Liver (tissue), 3 donors: ENCODE data around the gene ACKR2.

Experiments used
- GABPA ChIP-seq, 2 donors: IDR thresholded peaks in 1 of 2; conservative IDR thresholded peaks in 1 of 2; 2 replicates each; pipeline ENCODE4 v1.6.1; 2016; ENCODE audit warnings: antibody characterized with exemption in 2 of 2, mild to moderate bottlenecking in 1 of 2, moderate library complexity in 1 of 2
- RXRA ChIP-seq, 2 donors: IDR thresholded peaks; 2 replicates each; pipeline ENCODE4 v1.6.1; 2017 to 2018; ENCODE audit warnings: antibody characterized with exemption in 2 of 2, mild to moderate bottlenecking in 1 of 2
- SP1 ChIP-seq: IDR thresholded peaks from 2 replicates; pipeline ENCODE4 v1.6.1; 2018; ENCODE audit warnings: antibody characterized with exemption, mild to moderate bottlenecking
- TF ChIP-seq, protein P1 (sequence below): fragments of 150-350 bp; IDR thresholded peaks from 2 replicates; pipeline ENCODE4 v1.5.1; 2017; ENCODE audit warnings: improper control_type of control experiment, low read depth, low read length; ENCODE audit not compliant: missing input control
- TF ChIP-seq, protein P2 (sequence below): IDR thresholded peaks from 2 replicates; pipeline ENCODE4 v1.6.1; 2016; ENCODE audit warnings: antibody characterized with exemption
- TF ChIP-seq, protein P3 (sequence below): IDR thresholded peaks from 2 replicates; pipeline ENCODE4 v1.6.1; 2016; ENCODE audit warnings: antibody characterized with exemption
- donor health status: healthy.
- donor health status: healthy.

DNA sequence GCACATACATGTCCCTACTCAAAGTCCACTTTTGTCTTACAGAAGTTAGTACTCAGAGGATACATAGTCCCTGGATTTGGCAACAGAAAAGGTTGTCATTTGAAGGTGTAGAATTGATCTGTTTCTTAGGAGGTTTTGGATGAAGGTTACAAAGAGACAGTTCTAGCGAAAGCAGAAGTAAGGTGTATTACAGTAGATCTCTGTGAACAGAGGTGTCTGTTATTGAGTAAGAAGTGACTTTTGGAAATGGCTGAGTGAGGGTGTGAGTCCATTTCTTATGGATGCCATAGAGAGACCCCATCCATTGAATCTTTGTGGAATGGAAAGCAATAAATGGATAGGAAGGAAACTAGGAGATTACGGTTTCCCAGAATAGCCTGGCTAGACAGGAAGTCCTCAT is 102.3 kb downstream of the ACKR2 start:
- TF ChIP-seq SP1 = no peak
- TF ChIP-seq, protein P1, sequence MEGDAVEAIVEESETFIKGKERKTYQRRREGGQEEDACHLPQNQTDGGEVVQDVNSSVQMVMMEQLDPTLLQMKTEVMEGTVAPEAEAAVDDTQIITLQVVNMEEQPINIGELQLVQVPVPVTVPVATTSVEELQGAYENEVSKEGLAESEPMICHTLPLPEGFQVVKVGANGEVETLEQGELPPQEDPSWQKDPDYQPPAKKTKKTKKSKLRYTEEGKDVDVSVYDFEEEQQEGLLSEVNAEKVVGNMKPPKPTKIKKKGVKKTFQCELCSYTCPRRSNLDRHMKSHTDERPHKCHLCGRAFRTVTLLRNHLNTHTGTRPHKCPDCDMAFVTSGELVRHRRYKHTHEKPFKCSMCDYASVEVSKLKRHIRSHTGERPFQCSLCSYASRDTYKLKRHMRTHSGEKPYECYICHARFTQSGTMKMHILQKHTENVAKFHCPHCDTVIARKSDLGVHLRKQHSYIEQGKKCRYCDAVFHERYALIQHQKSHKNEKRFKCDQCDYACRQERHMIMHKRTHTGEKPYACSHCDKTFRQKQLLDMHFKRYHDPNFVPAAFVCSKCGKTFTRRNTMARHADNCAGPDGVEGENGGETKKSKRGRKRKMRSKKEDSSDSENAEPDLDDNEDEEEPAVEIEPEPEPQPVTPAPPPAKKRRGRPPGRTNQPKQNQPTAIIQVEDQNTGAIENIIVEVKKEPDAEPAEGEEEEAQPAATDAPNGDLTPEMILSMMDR = no peak
- TF ChIP-seq GABPA (IDR thresholded peaks at IDR 0.05 in 1 of 2, conservative IDR thresholded peaks at IDR 0.05 in 1 of 2) = no peak
- TF ChIP-seq, protein P2, sequence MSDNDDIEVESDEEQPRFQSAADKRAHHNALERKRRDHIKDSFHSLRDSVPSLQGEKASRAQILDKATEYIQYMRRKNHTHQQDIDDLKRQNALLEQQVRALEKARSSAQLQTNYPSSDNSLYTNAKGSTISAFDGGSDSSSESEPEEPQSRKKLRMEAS = no peak
- TF ChIP-seq, protein P3, sequence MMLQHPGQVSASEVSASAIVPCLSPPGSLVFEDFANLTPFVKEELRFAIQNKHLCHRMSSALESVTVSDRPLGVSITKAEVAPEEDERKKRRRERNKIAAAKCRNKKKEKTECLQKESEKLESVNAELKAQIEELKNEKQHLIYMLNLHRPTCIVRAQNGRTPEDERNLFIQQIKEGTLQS = no peak
- TF ChIP-seq RXRA (IDR thresholded peaks at IDR 0.05) = no peak
